Activated T-cell treated with anti-CD3 and anti-CD28 coated beads, Interleukin-2, amount 50 U/mL, for 72 hours (primary cell): Measurements from ENCODE around the gene EXD3. TPM values are rescaled to one million over a fixed set of nuclear protein-coding genes. Genes with fewer than 3 reads are reported as not detected.

Experiments
- ATAC-seq, 2 donors: fragments of 150-1000 bp; cut with Tn5 transposase; replicated peaks in 1 of 2; 2 replicates each; pipeline ENCODE4 v1.10.0; 2021; ENCODE audit warnings: moderate library complexity in 2 of 2, mild to moderate bottlenecking in 1 of 2
- DNase-seq, 2 donors: peaks; one replicate each; pipeline ENCODE4 v3.0.0; 2021 to 2022; ENCODE audit warnings: mixed read lengths in 1 of 2
- H3K27ac Mint-ChIP-seq: one replicate; pipeline ENCODE4 v1.8.0; 2022; ENCODE audit warnings: mild to moderate bottlenecking, moderate library complexity, mixed read lengths
- H3K27me3 Mint-ChIP-seq: one replicate; pipeline ENCODE4 v1.8.0; 2022; ENCODE audit warnings: low read depth, mixed read lengths
- H3K36me3 Mint-ChIP-seq, 2 donors: one replicate each; pipeline ENCODE4 v1.8.0; 2022; ENCODE audit warnings: mixed read lengths in 2 of 2, mild to moderate bottlenecking in 1 of 2; ENCODE audit not compliant: insufficient read depth in 2 of 2
- H3K4me1 Mint-ChIP-seq: one replicate; pipeline ENCODE4 v1.8.0; 2022; ENCODE audit warnings: low read depth, mixed read lengths
- H3K4me3 Mint-ChIP-seq, 2 donors: one replicate each; pipeline ENCODE4 v1.8.0; 2022; ENCODE audit warnings: mild to moderate bottlenecking in 2 of 2, mixed read lengths in 2 of 2, moderate library complexity in 2 of 2
- H3K9me3 Mint-ChIP-seq, 2 donors: one replicate each; pipeline ENCODE4 v1.8.0; 2022; ENCODE audit warnings: mixed read lengths in 2 of 2
- total RNA-seq, 2 donors: library from RNA; stranded (reverse); gene quantifications; one replicate each; pipeline ENCODE4 v1.2.3, GENCODE V29; 2022

Gene EXD3
- total RNA-seq, 2 donors from 2014 or later: 23.7 to 26.0 TPM

DNA sequence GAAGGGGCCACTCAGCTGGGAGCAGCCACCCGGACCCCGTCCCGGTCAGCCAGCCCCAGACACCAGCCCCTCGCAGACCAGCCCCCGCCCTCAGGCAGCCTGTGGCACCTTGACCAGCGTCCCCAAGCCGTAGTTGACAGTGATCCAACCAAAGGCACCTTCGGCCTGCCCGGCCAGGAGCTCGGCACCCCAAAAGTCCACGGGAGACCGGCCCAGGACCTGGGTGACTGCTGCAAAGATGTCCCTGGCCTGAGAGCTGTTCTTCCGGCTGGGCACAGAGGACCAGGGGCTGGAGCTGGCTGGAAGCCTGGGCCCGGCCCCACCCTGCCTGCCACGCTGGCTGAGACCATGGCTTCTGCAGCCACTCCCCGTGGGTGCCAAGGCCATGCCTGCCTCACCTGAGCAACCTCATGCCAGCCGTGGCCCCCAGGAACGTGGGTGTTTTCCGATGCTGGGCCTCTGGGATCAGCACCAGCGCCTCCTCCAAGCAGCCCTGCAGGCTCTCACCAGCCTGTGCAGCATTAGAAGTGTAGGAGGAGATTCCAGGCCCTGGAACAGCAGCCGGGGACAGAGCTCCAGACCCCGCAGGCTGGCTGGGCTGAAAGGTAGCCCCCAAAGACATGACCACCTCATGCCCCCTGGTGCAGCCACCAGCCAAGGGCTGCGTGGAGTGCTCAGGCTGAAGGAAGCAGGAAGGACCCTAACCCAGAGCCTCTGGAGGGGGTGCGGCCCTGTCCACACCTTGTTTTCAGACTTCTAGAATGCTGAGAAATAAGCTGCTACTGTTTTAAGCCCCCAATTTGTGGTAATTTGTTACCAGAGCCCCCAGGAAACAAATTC is 14.0 kb upstream of the EXD3 start:
- ATAC-seq (no peak), DNase-seq (no peak)
- H3K36me3 Mint-ChIP-seq: peaks cover 0 to 1% of the 10 kb centered on the region in 2 donors
- H3K9me3 Mint-ChIP-seq: no peaks in the 10 kb centered on the region
- no peak overlapping the region for H3K27ac Mint-ChIP-seq
- peaks cover 3% of the 10 kb centered on the region for H3K4me1 Mint-ChIP-seq
- H3K4me3 Mint-ChIP-seq: no peak overlapping the region
- H3K27me3 Mint-ChIP-seq: peaks cover 4% of the 10 kb centered on the region

DNA sequence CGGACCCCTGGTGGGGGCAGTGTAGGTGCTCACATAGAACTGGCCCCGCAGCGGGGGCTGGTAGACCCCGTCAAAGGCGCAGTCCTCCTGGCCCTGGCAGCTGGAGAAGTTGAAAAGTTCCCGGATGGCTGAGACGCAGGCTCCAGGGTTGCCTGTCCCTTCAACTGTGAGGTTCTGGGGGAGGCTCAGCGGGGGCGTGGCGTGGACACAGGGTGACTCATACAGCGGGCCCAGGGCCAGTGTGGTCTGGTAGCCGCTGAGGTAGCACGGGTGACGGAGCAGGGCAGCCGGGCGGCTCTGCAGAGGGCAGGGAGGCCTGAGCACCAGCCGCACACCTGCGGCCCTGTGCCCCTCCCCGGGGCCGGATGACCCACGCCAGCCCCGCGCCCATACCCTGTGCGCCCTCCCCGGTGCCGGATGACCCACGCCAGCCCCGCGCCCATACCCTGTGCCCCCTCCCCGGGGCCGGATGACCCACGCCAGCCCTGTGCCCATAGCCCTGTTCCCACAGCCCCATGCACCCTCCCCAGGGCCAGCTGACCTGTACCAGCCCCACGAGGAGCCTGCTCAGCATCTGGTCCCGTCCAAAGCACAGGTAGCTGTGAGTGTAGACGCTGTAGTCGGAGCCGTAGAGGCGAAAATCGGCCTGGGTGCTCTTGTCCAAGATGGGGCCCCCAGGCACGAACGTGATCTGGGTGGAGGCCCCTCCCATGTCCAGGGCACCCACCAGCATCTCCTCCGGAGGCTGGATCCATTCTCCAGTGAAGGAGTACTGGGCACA is 13.2 kb upstream of the EXD3 start:
- no peaks in the 10 kb centered on the region for H3K27me3 Mint-ChIP-seq
- no peak overlapping the region for H3K27ac Mint-ChIP-seq
- ATAC-seq: no peak
- H3K4me1 Mint-ChIP-seq: no peaks in the 10 kb centered on the region
- no peak for DNase-seq
- H3K36me3 Mint-ChIP-seq: no peaks in the 10 kb centered on the region
- H3K9me3 Mint-ChIP-seq: no peaks in the 10 kb centered on the region
- no peak overlapping the region for H3K4me3 Mint-ChIP-seq

DNA sequence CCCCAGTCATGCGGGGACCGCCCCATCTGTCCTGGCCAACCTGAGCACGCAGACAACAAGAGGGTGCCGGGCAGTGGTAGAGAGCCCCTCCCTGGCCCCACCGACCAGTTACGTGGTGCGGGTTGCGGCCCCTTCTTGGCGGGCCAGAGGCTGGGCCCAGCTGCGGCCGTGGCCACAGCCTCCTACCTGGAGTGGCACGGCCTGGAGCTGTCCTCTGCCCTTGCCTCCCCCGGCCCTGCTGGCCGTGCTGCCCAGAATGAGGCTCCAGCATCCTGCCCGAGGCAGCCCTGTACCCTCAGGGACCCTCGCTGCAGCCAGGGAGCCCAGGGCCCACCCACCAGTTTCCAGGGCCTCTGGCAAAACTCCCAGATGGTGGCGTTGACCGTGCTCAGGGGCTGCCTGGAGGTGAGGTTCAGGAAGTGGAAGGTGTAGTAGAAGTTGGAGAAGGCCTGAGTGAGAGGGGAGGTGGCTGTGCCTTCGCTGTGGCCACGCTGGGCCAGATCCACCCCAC is 12.5 kb upstream of the EXD3 start:
- Mint-ChIP-seq H3K27me3 (no peaks in the 10 kb centered on the region), H3K4me3 (no peak overlapping the region)

DNA sequence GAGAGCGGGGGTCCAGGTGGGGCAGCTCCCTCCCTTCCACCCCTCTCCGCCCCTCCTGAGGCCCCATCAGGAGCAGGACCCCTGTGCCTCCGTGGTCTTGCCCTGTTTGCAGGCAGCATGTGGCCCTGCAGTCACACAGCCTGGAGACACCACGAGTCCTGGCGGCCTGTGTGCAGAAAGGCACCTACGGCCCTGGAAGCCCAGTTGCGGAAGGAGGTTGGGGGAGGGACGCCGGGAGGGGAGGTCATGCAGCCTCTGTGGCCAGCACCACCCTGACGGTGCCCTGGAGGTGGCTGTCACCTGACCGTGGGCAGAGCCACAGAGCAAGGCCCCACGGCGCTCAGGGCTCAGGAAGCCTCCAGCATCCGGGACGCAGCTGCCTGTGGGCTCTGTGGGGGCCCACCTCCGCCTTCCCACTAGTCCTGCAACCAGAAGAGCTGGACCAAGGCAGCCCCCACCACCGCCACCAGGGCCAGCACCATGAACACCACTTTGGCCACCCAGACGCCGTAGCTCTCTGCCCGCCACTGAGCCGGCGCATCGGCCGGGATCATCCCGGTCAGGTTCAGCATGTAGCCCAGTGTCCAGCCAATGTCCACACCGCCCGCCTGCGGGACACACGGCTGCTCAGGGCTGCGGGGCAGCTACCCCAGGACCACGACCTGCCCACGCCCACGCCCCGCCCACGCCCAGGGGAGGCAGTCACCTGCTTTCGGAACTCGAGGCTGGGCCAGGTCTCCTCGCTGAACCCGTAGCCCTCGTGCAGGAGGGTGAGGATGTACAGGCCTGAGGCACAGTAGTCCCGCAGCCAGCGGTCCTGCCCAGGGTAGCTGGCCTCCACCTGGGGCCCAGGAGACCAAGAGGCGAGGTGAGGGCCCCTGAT is 11.8 kb upstream of the EXD3 start:
- DNase-seq: no peak
- Mint-ChIP-seq H3K36me3 (no peaks in the 10 kb centered on the region), H3K4me3 (no peak overlapping the region), H3K27me3 (no peaks in the 10 kb centered on the region), H3K9me3 (no peaks in the 10 kb centered on the region), H3K27ac (no peak overlapping the region), H3K4me1 (no peaks in the 10 kb centered on the region)
- no peak for ATAC-seq

More for the DNA sequence above, 12.5 kb upstream of the EXD3 start:
- ATAC-seq: no peak
- H3K36me3 Mint-ChIP-seq: no peaks in the 10 kb centered on the region
- DNase-seq: no peak
- H3K27ac Mint-ChIP-seq: no peak overlapping the region
- no peaks in the 10 kb centered on the region for H3K9me3 Mint-ChIP-seq
- H3K4me1 Mint-ChIP-seq: no peaks in the 10 kb centered on the region

DNA sequence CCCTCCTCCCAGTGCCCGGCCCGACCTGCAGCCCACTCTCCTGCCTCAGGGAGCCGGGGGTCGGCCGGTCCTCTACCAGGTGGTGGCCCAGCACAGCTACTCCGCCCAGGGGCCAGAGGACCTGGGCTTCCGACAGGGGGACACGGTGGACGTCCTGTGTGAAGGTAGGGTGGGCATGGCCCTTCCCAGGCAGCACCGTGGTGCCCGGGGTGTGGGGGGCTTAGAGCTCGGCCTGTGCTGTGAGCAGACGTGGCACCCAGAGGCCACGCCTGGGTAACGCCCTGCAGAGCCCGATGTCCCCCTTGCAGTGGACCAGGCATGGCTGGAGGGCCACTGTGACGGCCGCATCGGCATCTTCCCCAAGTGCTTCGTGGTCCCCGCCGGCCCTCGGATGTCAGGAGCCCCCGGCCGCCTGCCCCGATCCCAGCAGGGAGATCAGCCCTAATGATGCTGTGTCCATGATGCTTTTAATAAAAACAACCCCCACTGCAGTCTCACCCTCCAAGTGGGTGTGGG is 11.0 kb upstream of the EXD3 start:
- no peak overlapping the region for H3K27ac Mint-ChIP-seq
- H3K36me3 Mint-ChIP-seq: no peaks in the 10 kb centered on the region
- H3K9me3 Mint-ChIP-seq: no peaks in the 10 kb centered on the region
- no peak for DNase-seq
- H3K4me3 Mint-ChIP-seq: no peak overlapping the region
- ATAC-seq: no peak
- no peaks in the 10 kb centered on the region for H3K4me1 Mint-ChIP-seq
- no peaks in the 10 kb centered on the region for H3K27me3 Mint-ChIP-seq

DNA sequence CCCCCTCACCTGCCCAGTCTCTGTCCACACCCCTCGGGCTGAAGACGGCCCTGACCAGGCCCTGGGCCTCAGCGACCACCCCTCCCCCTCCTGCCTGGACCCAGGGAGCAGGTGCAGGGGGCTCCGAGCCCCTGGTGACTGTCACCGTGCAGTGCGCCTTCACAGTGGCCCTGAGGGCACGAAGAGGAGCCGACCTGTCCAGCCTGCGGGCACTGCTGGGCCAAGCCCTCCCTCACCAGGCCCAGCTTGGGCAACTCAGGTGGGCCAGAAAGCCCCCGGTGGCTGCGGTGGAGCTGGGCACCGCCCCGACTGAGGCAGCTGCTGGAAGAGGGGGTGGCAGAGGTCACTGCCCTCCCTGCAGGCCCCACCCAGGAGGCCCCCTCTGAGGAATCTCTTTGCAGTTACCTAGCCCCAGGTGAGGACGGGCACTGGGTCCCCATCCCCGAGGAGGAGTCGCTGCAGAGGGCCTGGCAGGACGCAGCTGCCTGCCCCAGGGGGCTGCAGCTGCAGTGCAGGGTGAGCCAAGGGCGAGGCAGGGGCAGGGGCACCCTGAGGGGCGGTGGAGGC is 10.5 kb upstream of the EXD3 start:
- ATAC-seq (no peak), DNase-seq (no peak)
- no peaks in the 10 kb centered on the region for H3K9me3 Mint-ChIP-seq
- no peaks in the 10 kb centered on the region for H3K4me1 Mint-ChIP-seq
- H3K27me3 Mint-ChIP-seq: no peaks in the 10 kb centered on the region
- no peak overlapping the region for H3K27ac Mint-ChIP-seq
- no peaks in the 10 kb centered on the region for H3K36me3 Mint-ChIP-seq
- H3K4me3 Mint-ChIP-seq: no peak overlapping the region

DNA sequence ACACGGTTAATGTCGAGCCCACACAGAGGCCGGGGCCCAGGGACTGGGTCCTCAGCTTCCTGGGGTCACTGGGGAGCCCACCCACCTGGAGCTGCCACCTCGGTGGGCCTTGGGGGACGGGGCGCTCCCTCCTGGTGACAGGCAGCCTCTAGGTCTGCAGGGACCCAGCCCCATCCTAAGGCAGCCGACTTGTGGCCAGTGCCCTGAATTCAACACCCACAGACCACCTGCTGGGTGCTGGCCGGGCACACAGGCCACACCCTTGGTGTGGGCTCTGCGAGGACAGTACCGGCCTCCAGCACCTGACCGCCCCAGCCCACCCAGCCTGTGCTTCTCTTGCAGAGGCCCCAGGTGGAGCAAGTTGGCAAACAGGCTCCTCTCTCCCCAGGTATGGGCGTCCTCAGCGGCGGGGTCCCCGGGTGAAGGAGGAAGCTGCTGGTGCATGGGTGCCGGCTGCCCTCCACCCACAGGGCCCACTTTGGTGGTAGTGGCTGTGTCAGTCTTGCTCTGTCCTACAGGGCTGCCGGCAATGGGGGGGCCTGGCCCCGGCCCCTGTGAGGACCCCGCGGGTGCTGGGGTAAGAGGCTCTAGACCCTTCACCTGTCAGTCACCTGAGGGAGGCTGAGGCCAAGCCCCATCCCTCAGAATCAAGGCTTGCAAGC is 9.9 kb upstream of the EXD3 start:
- H3K4me3 Mint-ChIP-seq: no peak overlapping the region
- no peaks in the 10 kb centered on the region for H3K4me1 Mint-ChIP-seq
- H3K27ac Mint-ChIP-seq: no peak overlapping the region
- no peaks in the 10 kb centered on the region for H3K36me3 Mint-ChIP-seq
- H3K27me3 Mint-ChIP-seq: no peaks in the 10 kb centered on the region
- H3K9me3 Mint-ChIP-seq: no peaks in the 10 kb centered on the region
- no peak for DNase-seq
- no peak for ATAC-seq

DNA sequence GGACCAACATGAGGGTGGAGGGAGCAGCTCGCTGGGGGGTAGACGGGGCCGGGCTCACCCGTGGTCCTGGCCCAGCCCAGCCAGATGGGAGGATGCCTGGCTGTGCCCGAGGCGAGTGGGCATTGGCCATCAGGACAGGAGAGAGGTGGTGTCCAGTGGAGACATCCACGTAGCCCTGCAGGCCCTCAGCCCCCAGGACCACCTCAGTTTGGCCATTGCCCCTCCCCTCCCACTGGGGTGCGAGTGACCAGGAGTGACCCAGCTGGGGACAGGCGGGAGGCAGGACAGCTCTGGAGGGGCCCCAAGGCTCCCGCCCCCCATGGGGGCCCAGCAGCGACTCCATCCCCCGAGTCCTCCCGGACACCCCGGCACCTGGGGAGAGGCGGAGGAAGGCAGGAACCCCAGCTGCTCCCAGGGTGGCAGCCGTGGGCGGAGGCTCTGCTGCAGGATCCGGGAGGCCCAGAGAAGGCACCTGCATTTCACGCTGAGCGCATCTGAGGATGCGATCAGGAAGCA is 8.5 kb upstream of the EXD3 start:
- no peaks in the 10 kb centered on the region for H3K27me3 Mint-ChIP-seq
- H3K9me3 Mint-ChIP-seq: no peaks in the 10 kb centered on the region
- no peak overlapping the region for H3K27ac Mint-ChIP-seq
- H3K36me3 Mint-ChIP-seq: no peaks in the 10 kb centered on the region
- ATAC-seq (no peak), DNase-seq (no peak)
- H3K4me1 Mint-ChIP-seq: no peaks in the 10 kb centered on the region
- no peak overlapping the region for H3K4me3 Mint-ChIP-seq

DNA sequence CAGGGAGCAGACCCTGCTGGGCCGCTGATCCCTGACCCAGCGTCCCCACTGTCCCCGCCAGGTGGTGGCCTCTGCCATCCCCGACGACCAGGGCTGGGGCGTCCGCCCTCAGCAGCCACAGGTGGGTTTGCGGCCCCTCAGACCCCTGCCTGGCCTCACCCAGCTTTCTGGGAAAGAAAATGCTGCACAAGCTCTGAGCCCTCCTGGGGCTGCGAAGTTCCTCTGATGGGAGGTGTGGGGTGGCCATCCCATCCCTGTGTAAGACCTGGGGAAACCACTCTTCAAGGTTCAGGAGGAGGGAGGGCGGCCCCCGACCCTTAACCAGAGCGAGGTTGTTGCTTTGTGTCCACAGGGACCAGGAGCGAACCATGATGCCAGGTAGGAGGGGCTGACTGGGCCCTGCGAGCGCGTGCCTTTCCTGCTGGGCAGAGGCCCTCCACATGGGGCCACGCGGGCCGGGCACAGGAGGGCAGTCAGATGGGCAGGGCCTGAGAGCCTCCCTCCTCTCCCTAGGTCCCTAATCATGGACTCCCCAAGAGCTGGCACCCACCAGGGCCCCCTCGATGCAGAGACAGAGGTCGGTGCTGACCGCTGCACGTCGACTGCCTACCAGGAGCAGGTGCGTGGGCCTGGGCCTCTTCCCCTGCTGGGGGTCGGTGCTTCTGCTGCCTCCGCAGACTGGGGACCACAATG is 7.9 kb upstream of the EXD3 start:
- H3K27me3 Mint-ChIP-seq: no peaks in the 10 kb centered on the region
- no peaks in the 10 kb centered on the region for H3K36me3 Mint-ChIP-seq
- ATAC-seq (no peak), DNase-seq (no peak)
- no peak overlapping the region for H3K27ac Mint-ChIP-seq
- no peak overlapping the region for H3K4me3 Mint-ChIP-seq
- H3K4me1 Mint-ChIP-seq: no peaks in the 10 kb centered on the region
- no peaks in the 10 kb centered on the region for H3K9me3 Mint-ChIP-seq

DNA sequence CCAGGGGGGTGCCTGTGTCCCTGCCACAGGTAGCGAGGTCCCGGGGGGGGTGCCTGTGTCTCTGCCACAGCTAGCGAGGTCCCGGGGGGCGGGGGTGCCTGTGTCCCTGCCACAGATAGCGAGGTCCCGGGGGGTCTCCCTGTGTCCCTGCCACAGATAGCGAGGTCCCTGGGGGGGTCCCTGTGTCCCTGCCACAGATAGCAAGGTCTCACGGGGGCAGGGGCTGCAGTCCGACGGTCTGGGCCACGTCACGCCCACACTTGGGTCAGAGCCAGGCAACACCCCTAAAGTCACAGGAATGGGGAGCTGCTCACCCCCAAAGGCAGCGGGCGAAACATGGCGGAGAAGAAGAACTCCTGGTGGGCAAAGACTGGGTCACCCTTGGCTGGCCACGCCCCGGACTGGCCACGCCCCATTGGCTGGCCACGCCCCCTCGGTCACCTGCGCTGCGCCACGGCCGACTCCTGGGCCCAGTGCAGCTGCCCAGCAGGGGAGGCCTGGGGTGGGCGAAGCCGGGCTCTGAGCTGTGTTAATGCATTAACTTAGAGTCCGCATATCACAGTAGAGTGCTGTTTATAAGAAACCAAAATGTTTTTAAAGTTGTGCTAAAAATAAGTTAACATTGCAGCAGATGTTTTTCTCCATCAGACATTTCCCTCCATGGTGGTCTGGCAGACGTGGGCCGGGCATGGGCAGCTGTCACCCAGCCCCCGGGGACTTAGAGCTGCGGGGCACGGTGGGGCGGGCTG is 7.2 kb upstream of the EXD3 start:
- ATAC-seq (no peak), DNase-seq (no peak)
- H3K4me3 Mint-ChIP-seq: no peak overlapping the region
- H3K27ac Mint-ChIP-seq: no peak overlapping the region
- no peaks in the 10 kb centered on the region for H3K36me3 Mint-ChIP-seq
- H3K9me3 Mint-ChIP-seq: no peaks in the 10 kb centered on the region
- no peaks in the 10 kb centered on the region for H3K27me3 Mint-ChIP-seq
- no peaks in the 10 kb centered on the region for H3K4me1 Mint-ChIP-seq

DNA sequence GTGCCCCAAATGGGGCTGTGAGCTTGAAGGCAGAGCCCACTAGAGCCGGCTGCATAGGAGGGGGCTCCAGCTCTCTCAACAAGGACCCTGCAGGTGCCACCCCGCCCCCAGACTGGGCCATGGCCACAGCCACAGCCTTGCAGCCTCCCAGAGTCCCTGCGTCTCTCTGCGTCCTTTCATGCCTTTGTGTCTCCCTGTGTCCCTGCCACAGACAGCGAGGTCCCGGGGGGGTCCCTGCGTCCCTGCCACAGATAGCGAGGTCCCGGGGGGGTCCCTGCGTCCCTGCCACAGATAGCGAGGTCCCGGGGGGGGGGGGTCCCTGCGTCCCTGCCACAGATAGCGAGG is 6.6 kb upstream of the EXD3 start:
- Mint-ChIP-seq H3K27me3 (no peaks in the 10 kb centered on the region), H3K27ac (no peak overlapping the region), H3K36me3 (no peaks in the 10 kb centered on the region), H3K9me3 (no peaks in the 10 kb centered on the region), H3K4me3 (no peak overlapping the region), H3K4me1 (no peaks in the 10 kb centered on the region)
- ATAC-seq (no peak), DNase-seq (no peak)
